Cardiac muscle cell (in vitro differentiated cells and primary cell): ENCODE measurements around the gene LILRA5. TPM values are rescaled to one million over a fixed set of nuclear protein-coding genes. Genes with fewer than 3 reads are reported as not detected.

Source experiments
- DNase-seq, 2 donors: peaks; one replicate each; pipeline versions ENCODE4 v3.0.0 to v3.0.0-alpha.2; 2010 to 2017; ENCODE audit warnings: low read depth in 1 of 2, low spot score in 1 of 2
- H3K27ac ChIP-seq: fragments of 200-600 bp; sonication (generic); 2 replicates; pipeline ENCODE4 v1.5.1; 2016
- H3K27me3 ChIP-seq: fragments of 200-600 bp; sonication (generic); 2 replicates; pipeline ENCODE4 v1.6.0; 2016; ENCODE audit warnings: control low read depth
- H3K36me3 ChIP-seq: fragments of 200-600 bp; sonication (generic); 2 replicates; pipeline ENCODE4 v1.5.1; 2016; ENCODE audit warnings: control low read depth
- H3K4me1 ChIP-seq: fragments of 200-600 bp; sonication (generic); 2 replicates; pipeline ENCODE4 v1.8.1; 2017; ENCODE audit warnings: low read depth, mild to moderate bottlenecking, mixed run types
- H3K4me3 ChIP-seq: fragments of 200-600 bp; sonication (generic); 2 replicates; pipeline ENCODE4 v1.5.1; 2016; ENCODE audit warnings: mild to moderate bottlenecking
- H3K9me3 ChIP-seq: fragments of 200-600 bp; sonication (generic); 2 replicates; pipeline ENCODE4 v1.5.1; 2017; ENCODE audit warnings: low read depth, mild to moderate bottlenecking, control low read depth
- CTCF ChIP-seq: IDR thresholded peaks from 2 replicates; pipeline ENCODE4 v1.5.1; 2012; ENCODE audit warnings: low read depth, mild to moderate bottlenecking, low read length
- polyA plus RNA-seq: library from polyadenylated mRNA; unstranded; fragments of >200 nt; fragmentation: Nextera tagmentation; extraction: Ambion mirVana; gene quantifications from 2 replicates; pipeline ENCODE4 v1.2.1, GENCODE V29; 2016
- total RNA-seq: library from RNA; depleted of rRNA; stranded (reverse); fragments of >200 nt; gene quantifications from 2 replicates; pipeline ENCODE4 v1.2.3, GENCODE V29; 2016

Gene LILRA5
- total and polyA plus RNA-seq, 2 experiments from 2014 or later = not detected

GRCh38 chr19:54354761-54355160 lies 41.8 kb upstream of the LILRA5 start:
- no peak for DNase-seq
- Histone ChIP-seq H3K9me3 (no peaks in the 10 kb centered on the region), H3K4me1 (no peaks in the 10 kb centered on the region), H3K27ac (no peak overlapping the region), H3K27me3 (peaks cover 6% of the 10 kb centered on the region), H3K4me3 (no peak overlapping the region), H3K36me3 (no peaks in the 10 kb centered on the region)
- TF ChIP-seq CTCF = no peak

DNA sequence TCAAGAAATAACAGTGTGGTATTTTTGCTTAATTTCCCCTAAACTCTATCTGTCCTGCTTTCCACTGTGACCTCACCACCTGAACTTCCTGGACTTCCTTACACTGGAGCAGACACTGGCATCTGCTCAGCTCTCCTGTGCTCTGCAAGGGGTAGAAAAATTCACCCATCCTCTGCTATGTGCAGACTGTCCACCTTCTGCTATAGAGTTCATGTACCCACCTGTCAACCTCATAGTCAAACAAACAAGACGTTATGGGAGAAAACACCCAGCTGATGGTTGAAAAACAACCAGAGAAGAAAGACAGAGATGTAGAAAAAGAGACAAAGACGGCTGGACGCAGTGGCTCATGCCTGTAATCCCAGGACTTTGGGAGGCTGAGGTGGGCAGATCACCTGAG lies 39.6 kb upstream of the LILRA5 start:
- TF ChIP-seq CTCF = no peak
- no peak for DNase-seq

DNA sequence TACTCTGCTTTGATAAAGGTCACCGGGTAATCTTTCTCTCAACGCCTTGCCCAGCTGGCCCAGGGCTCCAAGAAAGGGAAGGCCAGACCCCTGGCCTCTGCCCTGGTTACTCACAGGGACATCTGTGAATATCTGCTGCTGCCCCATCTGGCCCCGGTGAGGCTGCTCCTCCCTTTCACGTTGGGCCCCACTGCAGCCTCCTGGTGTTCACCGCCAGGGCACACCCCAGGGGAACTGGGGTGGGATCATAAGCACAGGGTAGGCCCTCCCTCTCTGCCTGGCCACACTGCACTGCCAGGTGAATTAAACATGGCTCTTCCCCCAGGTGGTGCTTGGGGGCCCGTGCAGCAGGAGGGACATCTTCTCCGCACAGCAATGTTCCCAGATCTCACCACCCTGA lies 39.1 kb upstream of the LILRA5 start:
- Histone ChIP-seq H3K36me3 (no peaks in the 10 kb centered on the region), H3K27me3 (peaks cover 6% of the 10 kb centered on the region), H3K9me3 (no peaks in the 10 kb centered on the region), H3K4me1 (no peaks in the 10 kb centered on the region), H3K27ac (no peak overlapping the region), H3K4me3 (no peak overlapping the region)
- DNase-seq = no peak
- TF ChIP-seq CTCF = no peak

More for the DNA sequence above, 39.6 kb upstream of the LILRA5 start:
- Histone ChIP-seq H3K9me3 (no peaks in the 10 kb centered on the region), H3K27ac (no peak overlapping the region), H3K4me1 (no peaks in the 10 kb centered on the region), H3K36me3 (no peaks in the 10 kb centered on the region), H3K27me3 (peaks cover 6% of the 10 kb centered on the region), H3K4me3 (no peak overlapping the region)

GRCh38 chr19:54351474-54351873 lies 38.5 kb upstream of the LILRA5 start:
- no peaks in the 10 kb centered on the region for H3K4me1 ChIP-seq
- H3K27me3 ChIP-seq = peaks cover 6% of the 10 kb centered on the region
- no peak overlapping the region for H3K4me3 ChIP-seq
- no peak for DNase-seq
- no peak overlapping the region for H3K27ac ChIP-seq
- TF ChIP-seq CTCF = no peak
- H3K9me3 ChIP-seq = no peaks in the 10 kb centered on the region
- H3K36me3 ChIP-seq = no peaks in the 10 kb centered on the region

- Histone ChIP-seq H3K27me3 (peaks cover 3% of the 10 kb centered on the region), H3K27ac (no peak overlapping the region), H3K36me3 (no peaks in the 10 kb centered on the region), H3K9me3 (no peaks in the 10 kb centered on the region), H3K4me1 (no peaks in the 10 kb centered on the region), H3K4me3 (no peak overlapping the region)
- TF ChIP-seq CTCF = no peak
- DNase-seq = no peak
Observed at GRCh38 chr19:54345938-54346386, 33.0 kb upstream of the LILRA5 start.

- Histone ChIP-seq H3K4me3 (no peak overlapping the region), H3K4me1 (no peaks in the 10 kb centered on the region), H3K36me3 (no peaks in the 10 kb centered on the region), H3K9me3 (no peaks in the 10 kb centered on the region), H3K27me3 (no peaks in the 10 kb centered on the region), H3K27ac (no peak overlapping the region)
- no peak for TF ChIP-seq CTCF
- no peak for DNase-seq
Observed at GRCh38 chr19:54343868-54344267, 30.9 kb upstream of the LILRA5 start.
